Stimulated activated CD8-positive, alpha-beta memory T cell treated with anti-CD3 and anti-CD28 coated beads, Interleukin-15, amount 100 ng/mL, for 1 hour (primary cell): ENCODE measurements around the gene SOD2.
"Not testable (repeated sequence)": the region's sequence is repeated elsewhere in the genome, so short reads cannot be mapped to it uniquely, and the experiment has no call there.

Source experiments
- DNase-seq: peaks from one replicate; pipeline ENCODE4 v3.0.0-alpha.2; 2020; ENCODE audit warnings: low read depth

Gene SOD2

GRCh38 chr6:159682810-159683209 is 10.2 kb downstream of the SOD2 start:
- no peak for DNase-seq

GRCh38 chr6:159682295-159682694 is 10.7 kb downstream of the SOD2 start:
- DNase-seq: no peak

- no peak for DNase-seq
Observed at GRCh38 chr6:159681191-159681880, 11.7 kb downstream of the SOD2 start.

GRCh38 chr6:159680104-159680503 is 12.9 kb downstream of the SOD2 start:
- DNase-seq: no peak

GRCh38 chr6:159679091-159680077 is 13.7 kb downstream of the SOD2 start:
- DNase-seq: no peak

- DNase-seq: no peak
Observed at GRCh38 chr6:159678574-159678973, 14.5 kb downstream of the SOD2 start.

GRCh38 chr6:159677506-159678165 is 15.4 kb downstream of the SOD2 start:
- DNase-seq: no peak

- no peak for DNase-seq
Observed at GRCh38 chr6:159676890-159677505, 16.0 kb downstream of the SOD2 start.

GRCh38 chr6:159676236-159676635 is 16.8 kb downstream of the SOD2 start:
- DNase-seq: not testable (repeated sequence)

GRCh38 chr6:159665868-159666635 is 27.0 kb downstream of the SOD2 start:
- no peak for DNase-seq

GRCh38 chr6:159663368-159663889 is 29.6 kb downstream of the SOD2 start:
- not testable (repeated sequence) for DNase-seq

GRCh38 chr6:159661977-159662376 is 31.1 kb downstream of the SOD2 start:
- DNase-seq: not testable (repeated sequence)

GRCh38 chr6:159655409-159655988 is 37.5 kb downstream of the SOD2 start:
- DNase-seq: no peak

GRCh38 chr6:159654483-159655098 is 38.5 kb downstream of the SOD2 start:
- DNase-seq: no peak

GRCh38 chr6:159650314-159650713 is 42.7 kb downstream of the SOD2 start:
- DNase-seq: no peak

GRCh38 chr6:159649441-159649840 is 43.6 kb downstream of the SOD2 start:
- no peak for DNase-seq

GRCh38 chr6:159646733-159647132 is 46.3 kb downstream of the SOD2 start:
- no peak for DNase-seq

- no peak for DNase-seq
Observed at GRCh38 chr6:159646116-159646515, 46.9 kb downstream of the SOD2 start.

- DNase-seq: no peak
Observed at GRCh38 chr6:159645640-159646039, 47.4 kb downstream of the SOD2 start.
